Measurements from ENCODE around the gene IGFL4. TPM values are rescaled to one million over a fixed set of nuclear protein-coding genes. Genes with fewer than 3 reads are reported as not detected.

The IGFL4 gene
- total and polyA plus RNA-seq, 9 of the 15 experiments (the other 6 are each of a cell fraction or from before 2014, with no cell fraction given), result not detected

GRCh38 chr19:45994456-45994997, 46.3 kb downstream of the IGFL4 start (continued):
- TF ChIP-seq ZNF318 (IDR thresholded peaks at IDR 0.05; ENCODE audit: borderline replicate concordance in 1 of 2, low read depth in 1 of 2), result no peak
- no peak for TF ChIP-seq SNIP1 (IDR thresholded peaks at IDR 0.05; ENCODE audit: low read depth)
- TF ChIP-seq ZNF830 (CRISPR knock-in tag; IDR thresholded peaks at IDR 0.05), result no peak
- no peak for TF ChIP-seq SIN3B (IDR thresholded peaks at IDR 0.05; ENCODE audit: low read depth)
- TF ChIP-seq CEBPG (CRISPR knock-in tag; IDR thresholded peaks at IDR 0.05), result no peak
- TF ChIP-seq CEBPG (tag; conservative IDR thresholded peaks at IDR 0.05 in 1 of 2, IDR thresholded peaks at IDR 0.05 in 1 of 2), result peak in 1 of 2 experiments; percentile 27; a peak in 1 of 4 replicates
- TF ChIP-seq HNRNPH1 (optimal IDR thresholded peaks at IDR 0.05; ENCODE audit: low read depth, low read length), result no peak
- TF ChIP-seq ZBTB49 (CRISPR knock-in tag; IDR thresholded peaks at IDR 0.05; ENCODE audit: borderline replicate concordance), result no peak
- TF ChIP-seq BHLHE40 (IDR thresholded peaks at IDR 0.05; ENCODE audit: low read length), result no peak
- no peak for TF ChIP-seq ZFP1 (CRISPR knock-in tag; IDR thresholded peaks at IDR 0.05)
- TF ChIP-seq SRSF3 (IDR thresholded peaks at IDR 0.05; ENCODE audit: insufficient read depth, low read length), result no peak
- TF ChIP-seq JUN (IDR thresholded peaks at IDR 0.05; ENCODE audit: borderline replicate concordance, low read depth, low read length), result no peak
- no peak for TF ChIP-seq JUN (CRISPR knock-in tag; IDR thresholded peaks at IDR 0.05; ENCODE audit: borderline replicate concordance)
- TF ChIP-seq HDAC1 (IDR thresholded peaks at IDR 0.05), result peak in 1 of 2 experiments; percentile 66; a peak in 2 of 4 replicates
- no peak for TF ChIP-seq CCAR2 (IDR thresholded peaks at IDR 0.05; ENCODE audit: low read depth, low read length)
- TF ChIP-seq SRF (CRISPR knock-in tag; IDR thresholded peaks at IDR 0.05), result no peak
- no peak for TF ChIP-seq STAT5A (IDR thresholded peaks at IDR 0.05; ENCODE audit: borderline replicate concordance, low read length)
- no peak for TF ChIP-seq NFE2 (IDR thresholded peaks at IDR 0.05; ENCODE audit: low read depth)
- TF ChIP-seq SP2 (IDR thresholded peaks at IDR 0.05; ENCODE audit: extremely low read depth, low read depth, low read length, poor library complexity, severe bottlenecking), result no peak
